ENCODE results near the gene SDR42E1.
"Not testable (repeated sequence)": the region's sequence is repeated elsewhere in the genome, so short reads cannot be mapped to it uniquely, and the experiment has no call there.

SDR42E1 gene

DNA sequence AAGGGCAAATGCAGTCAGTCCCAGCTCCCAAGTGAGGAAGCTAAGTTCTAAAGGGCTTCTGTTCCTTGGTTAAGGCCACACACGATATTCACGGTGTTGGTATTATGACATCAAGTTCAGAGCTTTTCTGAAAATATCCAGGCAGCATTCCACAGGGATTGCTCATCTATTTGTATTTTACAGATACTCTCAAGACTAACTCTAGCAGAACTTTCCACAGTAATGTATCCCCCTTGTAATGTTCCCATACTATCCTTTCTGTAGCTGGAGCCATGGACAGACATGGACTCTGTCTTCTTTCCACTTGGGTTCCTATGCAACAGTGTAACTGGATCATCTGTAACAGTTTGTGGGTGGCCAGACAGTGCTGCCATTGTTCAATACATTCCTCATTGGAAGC, 13.5 kb downstream of the SDR42E1 start:
- DNase-seq: peak; percentile 80

DNA sequence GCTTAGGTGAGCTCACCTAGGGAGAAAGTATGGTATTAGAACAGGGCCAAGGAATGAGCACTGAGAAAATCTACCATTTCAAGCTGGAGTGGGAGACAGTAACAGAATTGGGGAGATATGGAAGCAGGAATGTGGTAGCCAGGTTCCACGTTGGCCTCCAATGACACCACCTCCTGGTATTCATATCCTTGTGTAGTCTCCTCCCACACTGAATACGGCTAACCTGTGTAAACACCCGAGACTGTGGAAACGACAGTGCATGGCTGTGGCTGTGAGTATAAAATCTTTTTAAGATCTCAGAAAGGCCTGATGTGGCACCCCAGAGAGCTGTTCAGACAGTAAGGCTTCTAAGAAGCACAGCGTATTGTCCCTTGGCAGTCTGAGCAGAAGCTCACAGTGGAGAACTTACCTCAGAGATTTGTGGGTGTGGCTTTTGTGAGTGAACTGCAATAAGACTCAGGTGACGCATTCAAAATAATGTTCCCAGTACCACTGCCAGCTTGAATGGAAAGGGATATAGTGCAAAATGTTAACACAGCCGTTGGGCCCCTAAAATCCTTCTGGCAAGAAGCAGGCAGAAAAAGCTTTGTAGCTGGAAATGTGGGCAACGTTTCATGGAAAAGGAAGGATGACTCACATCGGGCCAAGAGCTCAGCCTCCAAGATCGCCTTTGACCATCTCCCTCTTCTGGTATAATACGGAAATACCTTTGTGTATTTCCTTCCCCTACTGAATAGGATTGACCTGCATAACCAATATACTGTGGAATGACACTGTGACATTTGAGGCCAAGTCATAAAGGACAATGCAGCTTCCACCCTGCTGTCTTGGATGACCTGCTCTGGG, 14.4 kb downstream of the SDR42E1 start:
- DNase-seq: peak; percentile 72

DNA sequence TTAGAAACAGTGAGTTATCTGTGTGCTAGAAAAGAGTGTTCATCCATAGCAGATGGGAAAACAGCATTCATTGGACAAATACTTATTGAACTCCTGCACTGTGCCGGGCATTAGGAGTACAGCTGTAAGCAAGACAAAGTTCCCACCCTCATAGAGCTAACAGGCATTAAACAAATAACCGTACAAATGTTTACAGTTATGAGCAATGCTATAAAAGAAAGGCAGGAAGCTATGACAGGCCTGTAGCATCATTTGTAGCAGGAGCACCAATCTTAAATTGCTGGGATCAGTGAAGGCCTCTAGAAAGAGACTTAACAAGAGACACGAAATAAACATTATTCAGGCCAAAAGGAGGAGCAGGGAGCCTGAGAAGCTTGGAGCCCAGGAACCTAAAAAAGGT, 15.6 kb downstream of the SDR42E1 start:
- DNase-seq: peak; percentile 27

DNA sequence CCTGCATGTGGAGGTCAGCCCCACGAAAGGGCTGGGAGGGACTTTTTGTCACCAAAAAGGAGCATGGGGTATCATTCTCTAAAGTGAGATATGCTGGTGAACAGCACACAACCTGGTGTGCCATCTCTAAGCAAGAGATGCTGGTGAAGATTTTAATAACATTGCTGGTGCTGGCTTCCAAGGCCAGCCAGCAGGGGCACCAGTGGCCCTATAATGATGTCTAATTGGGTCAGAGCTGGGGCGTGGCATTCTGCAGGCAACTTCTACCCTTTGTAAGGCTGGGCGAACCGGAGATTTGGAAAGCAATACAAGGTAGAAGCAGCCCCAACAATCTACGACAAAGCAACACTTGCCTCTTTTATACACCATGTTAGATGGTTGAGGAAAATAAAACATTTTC, 16.8 kb downstream of the SDR42E1 start:
- no peak for DNase-seq

DNA sequence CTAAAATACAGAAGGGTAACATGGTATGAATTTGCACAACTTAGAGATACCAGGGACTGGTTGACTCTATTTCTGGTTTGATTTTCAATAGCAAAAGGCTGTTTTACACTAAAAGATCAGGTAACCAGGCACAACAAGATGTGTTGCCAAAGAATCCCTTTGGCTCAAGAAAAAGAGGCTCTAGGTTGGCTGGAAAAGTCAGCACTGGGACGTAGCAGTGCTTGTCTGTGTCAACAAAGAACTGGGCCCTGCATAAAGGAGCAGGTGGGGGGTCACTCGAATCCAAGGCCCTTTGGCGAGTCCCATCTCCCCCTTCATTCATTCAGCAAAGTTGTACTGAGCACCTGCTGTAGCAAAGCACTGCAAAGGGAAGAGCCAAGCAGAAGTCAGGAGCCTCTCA, 18.4 kb downstream of the SDR42E1 start:
- DNase-seq: no peak

DNA sequence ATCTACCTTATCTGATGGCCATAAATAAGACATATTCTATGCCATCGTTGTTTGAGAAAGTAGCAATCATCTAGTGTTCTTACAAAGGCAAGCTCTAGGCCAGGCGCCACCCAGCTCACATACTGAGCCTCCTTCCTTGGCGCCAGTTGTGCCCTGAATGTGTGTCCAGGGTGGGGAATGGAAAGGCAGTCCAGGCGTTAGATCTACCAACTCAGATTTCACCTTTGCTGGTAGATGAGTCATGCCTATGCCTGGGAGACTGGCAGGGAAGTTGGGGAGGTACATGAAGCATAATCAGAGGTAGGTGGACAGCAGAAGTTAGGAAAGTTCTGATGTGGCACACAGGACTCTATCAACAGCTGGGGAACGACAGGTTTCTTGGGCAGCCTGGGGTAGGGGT, 23.6 kb downstream of the SDR42E1 start:
- DNase-seq: no peak

DNA sequence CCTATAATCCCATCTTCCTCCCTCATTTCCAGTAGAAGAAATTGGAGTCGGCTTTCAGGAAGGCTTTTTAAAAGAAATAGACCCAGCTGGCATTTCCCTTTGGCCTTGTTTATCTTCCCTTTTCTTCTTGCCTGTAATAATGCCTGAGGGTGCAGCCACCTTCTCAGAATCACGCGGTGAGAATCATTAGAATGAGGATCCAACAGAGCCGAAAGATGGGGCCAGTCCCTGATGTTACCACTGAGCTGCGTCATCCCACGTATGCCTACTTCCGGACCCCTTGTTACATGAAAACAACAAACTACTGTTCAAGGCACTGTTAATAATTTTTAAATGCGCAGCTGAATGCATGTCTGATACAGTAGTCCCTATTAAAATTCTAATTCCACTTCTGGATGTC, 24.1 kb downstream of the SDR42E1 start:
- DNase-seq: no peak

DNA sequence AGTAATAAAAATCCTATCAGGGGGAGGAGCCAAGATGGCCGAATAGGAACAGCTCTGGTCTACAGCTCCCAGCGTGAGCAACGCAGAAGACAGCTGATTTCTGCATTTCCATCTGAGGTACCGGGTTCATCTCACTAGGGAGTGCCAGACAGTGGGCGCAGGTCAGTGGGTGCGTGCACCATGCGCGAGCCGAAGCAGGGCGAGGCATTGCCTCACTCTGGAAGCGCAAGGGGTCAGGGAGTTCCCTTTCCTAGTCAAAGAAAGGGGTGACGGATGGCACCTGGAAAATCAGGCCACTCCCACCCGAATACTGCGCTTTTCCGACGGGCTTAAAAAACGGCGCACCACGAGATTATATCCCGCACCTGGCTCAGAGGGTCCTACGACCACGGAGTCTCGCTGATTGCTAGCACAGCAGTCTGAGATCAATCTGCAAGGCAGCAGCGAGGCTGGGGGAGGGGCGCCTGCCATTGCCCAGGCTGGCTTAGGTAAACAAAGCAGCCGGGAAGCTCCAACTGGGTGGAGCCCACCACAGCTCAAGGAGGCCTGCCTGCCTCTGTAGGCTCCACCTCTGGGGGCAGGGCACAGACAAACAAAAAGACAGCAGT, 33.8 kb downstream of the SDR42E1 start:
- DNase-seq: not testable (repeated sequence)

DNA sequence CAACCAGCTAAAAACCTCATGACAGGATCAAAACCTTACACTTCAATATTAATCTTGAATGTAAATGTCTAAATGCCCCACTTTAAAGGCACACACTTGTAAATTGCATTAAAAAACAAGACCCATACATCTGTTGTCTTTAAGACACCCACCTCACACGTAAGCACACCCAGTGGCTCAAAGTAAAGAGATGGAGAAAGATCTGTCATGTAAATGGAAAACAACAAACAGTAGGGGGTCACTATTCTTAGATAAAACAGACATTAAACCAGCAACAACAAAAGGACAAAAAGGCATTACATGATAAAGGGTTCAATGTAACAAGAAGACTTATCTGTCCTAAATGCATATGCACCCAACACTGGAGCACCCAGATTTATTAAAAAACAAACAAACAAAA, 35.6 kb downstream of the SDR42E1 start:
- no peak for DNase-seq

DNA sequence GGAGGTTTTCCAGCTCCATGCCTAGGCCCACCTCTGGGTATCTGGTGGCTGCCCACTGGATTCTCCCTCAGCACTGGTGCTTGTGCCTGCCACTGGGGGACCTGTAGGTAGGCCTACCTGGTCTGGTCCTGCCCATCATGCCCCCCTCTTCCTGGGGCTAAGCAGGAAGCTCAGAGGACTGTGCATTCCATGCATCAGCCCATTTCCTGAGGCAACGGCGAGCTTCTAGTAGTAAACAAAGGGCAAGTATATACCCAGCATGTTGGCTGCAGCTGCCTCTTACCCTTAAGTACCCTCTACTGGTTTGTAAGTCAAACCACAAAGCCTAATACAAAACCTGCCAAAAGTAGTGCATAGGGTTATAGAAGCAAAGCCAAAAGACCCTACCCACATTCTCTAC, 37.5 kb downstream of the SDR42E1 start:
- no peak for DNase-seq

DNA sequence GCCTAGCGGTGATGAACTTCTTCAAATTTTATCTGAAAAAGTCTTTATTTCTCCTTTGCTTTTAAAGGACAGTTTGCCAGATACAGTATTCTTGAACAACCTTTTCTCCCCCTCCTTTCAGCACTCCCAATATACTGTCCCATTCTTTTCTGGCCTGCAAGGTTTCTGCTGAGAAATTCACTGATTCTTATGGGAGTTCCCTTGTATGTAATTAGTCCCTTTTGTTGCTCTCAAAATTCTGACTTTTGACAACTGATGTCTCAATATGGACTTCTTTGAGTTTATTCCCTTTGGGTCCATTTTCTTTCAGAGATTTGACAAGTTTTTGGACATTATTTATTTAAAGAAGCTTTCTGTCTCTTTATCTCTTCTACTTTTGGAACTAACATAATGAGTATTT, 39.4 kb downstream of the SDR42E1 start:
- no peak for DNase-seq

DNA sequence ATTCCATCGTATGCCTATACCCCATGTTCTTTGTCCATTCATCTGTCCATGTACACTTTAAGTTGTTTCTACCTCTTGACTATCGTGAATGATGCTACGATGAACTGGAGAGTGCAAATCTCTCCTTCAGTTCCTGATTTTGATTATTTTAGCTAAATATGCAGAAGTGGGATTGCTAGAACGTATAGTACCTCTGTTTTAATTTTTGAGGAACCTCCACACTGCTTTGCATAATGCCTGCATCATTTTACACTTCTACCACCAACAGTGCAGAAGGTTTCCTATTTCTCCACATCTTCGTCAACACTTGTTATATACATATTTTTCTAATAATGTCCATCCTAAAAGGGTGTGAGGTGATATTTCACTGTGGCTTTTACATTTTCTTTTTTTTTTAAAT, 43.9 kb downstream of the SDR42E1 start:
- no peak for DNase-seq

DNA sequence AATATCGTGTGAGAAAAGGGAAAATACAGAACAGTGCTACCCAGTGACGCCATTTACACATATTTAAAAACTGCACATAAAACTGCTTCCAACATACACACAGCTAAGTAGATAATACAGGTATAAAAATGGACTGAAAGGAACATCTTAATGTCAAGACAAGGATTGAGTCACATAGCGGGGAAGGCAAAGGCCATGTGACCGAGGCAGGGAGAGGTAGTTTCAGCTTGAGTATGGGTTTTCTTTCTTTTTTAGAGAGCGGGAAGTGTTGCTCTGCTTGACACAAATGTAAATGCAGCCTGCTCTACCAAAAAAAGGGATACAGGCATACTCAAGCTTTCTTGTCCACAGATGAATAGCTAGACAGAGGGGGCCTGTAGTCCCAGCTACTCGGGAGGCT, 46.5 kb downstream of the SDR42E1 start:
- DNase-seq: no peak

DNA sequence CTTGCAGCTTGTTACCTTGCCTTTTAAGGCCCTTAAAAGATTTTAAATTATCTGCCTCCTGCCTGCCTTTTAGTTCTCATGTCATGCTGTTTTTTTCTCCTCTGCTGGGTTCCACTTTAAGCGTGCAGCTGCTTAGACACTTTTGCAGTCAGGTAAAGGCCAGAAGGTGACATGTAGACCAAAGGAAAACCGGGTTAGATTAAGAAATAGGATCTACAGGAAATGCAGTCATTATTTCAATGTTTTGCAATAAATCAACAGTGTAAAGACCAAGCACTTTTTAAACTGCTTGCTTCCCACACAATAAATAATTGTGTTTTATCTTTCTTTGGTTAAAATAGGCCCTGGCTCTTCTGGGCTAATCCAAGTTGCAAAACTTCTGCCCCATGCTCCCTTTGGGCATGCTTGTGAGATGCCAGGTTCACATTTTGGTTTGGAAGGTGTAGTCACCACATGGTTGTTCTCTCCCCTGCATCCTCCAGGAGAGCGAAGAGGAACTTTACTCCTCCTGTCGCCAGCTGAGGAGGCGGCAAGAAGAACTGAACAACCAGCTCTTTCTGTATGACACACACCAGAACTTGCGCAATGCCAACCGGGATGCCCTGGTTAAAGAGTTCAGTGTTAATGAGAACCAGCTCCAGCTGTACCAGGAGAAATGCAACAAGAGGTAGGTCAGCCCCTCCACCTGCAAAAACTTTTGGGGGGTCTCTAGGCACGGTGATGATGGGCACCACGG, 54.9 kb downstream of the SDR42E1 start:
- DNase-seq: peak; percentile 11

DNA sequence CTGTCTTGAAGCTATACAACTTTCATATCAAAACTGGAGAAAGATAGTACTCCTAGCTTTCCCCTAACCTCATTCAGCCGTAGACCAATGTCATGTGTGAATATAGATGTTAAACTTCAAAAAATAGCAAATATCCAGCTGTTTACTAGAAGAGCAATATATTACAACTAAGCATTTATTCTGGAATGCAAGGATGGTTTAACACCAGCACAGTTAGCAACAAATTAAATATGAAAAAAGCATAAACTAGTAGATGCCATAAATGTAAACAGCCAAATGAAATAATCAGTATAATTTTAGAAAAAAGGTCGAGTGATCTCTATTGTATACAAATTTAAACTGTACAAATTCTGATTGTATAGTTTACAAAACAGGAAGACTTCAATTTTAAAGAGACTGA, 59.7 kb downstream of the SDR42E1 start:
- no peak for DNase-seq

DNA sequence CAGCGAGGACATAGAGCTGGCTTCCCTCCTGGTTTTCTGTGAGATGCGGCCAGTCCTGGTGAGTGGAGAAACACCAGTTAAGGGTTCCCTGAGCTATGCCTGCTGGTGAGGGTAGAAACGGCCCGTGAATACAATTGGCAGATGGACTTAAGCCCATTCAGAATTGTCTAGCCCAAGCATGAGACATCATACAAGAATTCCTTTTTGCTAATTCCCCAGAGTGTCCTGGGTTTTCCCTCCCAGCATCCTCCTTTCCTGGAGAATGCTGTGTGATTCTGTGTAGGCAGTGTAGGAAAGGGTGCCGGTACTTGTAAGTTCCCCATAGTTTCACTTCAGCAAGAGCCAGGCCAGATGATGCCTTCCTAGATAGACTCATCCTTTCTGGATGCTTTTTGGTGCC, 65.1 kb downstream of the SDR42E1 start:
- DNase-seq: no peak

DNA sequence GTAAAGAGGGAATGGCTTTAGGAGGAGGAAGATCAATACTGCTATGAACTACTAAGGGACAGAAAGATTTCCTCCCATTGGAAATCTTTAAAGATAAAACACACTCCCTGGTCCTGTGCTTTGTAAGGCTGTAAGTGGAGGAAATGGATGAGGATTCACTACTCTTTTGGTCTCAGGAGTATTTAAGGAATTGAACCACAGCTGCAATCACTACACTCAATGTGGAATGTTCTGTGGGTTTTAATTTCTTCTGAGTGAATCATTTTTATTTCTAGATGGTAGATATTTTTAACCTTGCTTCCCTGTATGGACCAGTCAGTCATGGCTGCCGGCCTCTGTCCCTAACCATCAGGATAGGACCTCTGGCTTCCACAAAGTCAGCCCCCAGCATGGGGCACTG, 65.6 kb downstream of the SDR42E1 start:
- peak; percentile 33 for DNase-seq

DNA sequence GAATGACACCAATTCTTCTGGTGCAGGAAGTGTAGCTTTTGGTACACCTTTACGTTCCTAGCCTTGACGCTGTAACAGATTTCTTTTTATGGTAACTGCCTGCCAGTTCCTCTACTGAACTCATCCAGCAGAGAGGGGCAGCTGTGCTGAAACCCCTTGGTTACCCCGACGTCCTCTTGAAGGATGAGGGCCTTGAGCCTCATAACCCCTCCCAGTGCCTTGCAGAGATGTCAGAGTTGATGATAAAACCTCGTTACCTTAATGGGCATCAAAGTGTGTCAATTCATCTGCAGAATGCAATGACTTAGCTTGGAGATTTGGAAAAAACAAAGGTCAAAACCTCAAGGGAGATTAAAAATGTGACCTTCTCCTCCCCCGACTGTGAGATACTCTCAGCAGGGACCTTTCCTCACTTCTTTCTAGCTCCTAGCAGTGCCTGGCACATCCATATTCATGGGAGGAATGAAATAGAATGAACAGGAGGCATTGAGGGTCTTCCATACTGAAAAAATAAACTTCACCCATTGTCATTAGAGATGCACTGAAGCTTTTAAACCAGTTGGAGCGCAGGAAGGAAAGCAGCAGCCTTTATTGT, 69.2 kb downstream of the SDR42E1 start:
- DNase-seq: no peak

DNA sequence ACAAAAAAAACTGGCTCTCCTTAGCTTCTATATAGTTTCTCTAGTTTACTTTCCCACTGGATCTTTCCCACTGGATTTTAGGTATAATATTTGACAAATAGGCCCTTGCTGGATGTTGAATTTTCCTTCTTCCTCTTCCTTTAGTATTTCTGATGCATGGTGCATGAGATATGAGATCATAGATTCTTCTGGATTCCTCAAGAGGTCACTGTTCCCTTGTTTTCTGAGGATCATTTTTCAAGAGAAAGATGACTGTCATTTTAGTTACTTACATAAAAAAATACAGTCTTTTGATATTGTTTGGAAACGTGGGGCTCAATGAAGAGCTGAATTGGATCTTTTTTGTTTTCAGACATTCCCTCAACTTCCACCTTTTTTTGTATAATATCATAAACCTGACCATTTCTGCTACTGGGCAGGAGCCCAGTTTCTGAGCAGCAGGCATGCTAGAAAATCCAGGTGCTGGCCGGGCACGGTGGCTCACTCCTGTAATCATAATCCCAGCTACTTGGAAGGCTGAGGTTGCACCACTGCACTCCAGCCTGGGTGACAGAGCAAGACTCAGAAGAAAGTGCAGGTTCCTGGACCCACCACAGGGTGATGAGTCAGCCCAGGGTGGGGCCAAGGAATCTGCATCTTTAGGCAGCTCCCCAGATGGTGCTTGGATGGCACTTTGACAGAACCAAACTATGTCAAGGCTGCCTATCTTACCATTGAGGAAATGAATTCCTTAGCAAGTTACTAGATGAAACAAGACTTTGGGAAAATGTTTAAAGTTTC, 70.3 kb downstream of the SDR42E1 start:
- peak; percentile 60 for DNase-seq

DNA sequence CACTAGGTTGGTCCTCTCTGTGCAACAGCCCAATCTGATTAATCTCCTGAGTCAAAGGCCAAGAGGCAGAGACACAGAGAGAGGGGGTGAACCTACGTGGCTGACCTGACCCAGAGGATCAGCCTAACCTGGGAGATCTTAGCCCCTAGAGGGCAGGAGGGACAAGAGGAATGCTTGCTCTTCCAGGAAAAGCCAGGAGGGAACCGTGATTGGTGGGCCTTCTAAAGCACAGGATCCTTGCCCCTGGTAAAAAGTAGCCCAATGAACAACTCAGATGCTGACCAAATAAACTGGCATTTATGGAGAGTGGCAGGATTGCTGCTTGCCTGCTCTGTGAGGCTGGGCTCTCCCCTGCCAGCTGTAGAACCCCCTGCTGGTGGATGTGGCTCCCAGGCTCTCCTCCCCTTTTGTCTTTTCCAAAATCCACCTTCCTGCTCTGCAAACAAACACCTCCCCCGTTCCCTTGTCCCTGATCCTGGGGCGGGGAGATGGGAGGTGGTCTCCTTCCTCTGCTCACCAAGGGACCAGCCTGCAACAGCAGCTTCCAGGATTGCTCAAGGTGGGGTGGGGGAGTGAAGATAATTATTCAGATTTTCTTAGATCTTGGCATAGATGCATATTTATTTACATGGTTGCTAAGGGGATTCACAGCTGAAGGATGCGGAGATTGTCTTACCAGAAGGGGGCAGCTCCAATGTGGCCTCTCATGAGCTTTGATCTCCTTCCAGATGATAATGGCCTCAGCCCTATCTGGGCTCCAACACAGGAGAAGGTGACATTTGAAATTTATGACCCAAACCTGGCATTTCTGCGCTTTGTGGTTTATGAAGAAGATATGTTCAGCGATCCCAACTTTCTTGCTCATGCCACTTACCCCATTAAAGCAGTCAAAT, 71.9 kb downstream of the SDR42E1 start:
- no peak for DNase-seq

Measured in HCEC 1CT (cell line).